ENCODE results near the gene C9orf50. TPM values are rescaled to one million over a fixed set of nuclear protein-coding genes. Genes with fewer than 3 reads are reported as not detected.

C9orf50 gene
- total RNA-seq, 2 experiments from 2014 or later, result not detected

- intact Hi-C loops (cut with DNase I, micrococcal nuclease), result loop anchor here in 1 of 2 experiments (5.0 kb wide), 1 partner anchor 247 kb away; no protein-coding TSS in a partner anchor
- no peaks in the 10 kb centered on the region for H3K9me3 Mint-ChIP-seq
- H3K36me3 ChIP-seq (ENCODE audit: insufficient read depth, low read length), result no peaks in the 10 kb centered on the region
- H3K27me3 ChIP-seq (ENCODE audit: control insufficient read depth in 1 of 2, insufficient read depth in 2 of 2, low read length in 2 of 2), result peaks cover 22 to 24% of the 10 kb centered on the region in 2 experiments
- peak overlapping the region; percentile 24 for H3K4me3 ChIP-seq (ENCODE audit: low read length)
- TF ChIP-seq, protein P1, sequence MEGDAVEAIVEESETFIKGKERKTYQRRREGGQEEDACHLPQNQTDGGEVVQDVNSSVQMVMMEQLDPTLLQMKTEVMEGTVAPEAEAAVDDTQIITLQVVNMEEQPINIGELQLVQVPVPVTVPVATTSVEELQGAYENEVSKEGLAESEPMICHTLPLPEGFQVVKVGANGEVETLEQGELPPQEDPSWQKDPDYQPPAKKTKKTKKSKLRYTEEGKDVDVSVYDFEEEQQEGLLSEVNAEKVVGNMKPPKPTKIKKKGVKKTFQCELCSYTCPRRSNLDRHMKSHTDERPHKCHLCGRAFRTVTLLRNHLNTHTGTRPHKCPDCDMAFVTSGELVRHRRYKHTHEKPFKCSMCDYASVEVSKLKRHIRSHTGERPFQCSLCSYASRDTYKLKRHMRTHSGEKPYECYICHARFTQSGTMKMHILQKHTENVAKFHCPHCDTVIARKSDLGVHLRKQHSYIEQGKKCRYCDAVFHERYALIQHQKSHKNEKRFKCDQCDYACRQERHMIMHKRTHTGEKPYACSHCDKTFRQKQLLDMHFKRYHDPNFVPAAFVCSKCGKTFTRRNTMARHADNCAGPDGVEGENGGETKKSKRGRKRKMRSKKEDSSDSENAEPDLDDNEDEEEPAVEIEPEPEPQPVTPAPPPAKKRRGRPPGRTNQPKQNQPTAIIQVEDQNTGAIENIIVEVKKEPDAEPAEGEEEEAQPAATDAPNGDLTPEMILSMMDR (IDR thresholded peaks at IDR 0.05), result peak; percentile 4
- H3K4me1 Mint-ChIP-seq (ENCODE audit: low read depth), result peaks cover 13% of the 10 kb centered on the region
- peaks cover 22% of the 10 kb centered on the region for H3K4me1 ChIP-seq (ENCODE audit: insufficient read depth, low read length)
- ChIA-PET CTCF (no interaction called here), POLR2A (interaction anchor here (1.1 kb wide), 1 partner anchor 9 kb away, joined by 3 read pairs; no protein-coding TSS in a partner anchor)
- H3K9me3 ChIP-seq (ENCODE audit: control insufficient read depth in 1 of 2, insufficient read depth in 1 of 2, low read length in 2 of 2), result no peaks in the 10 kb centered on the region
- H3K27me3 Mint-ChIP-seq, result peaks cover 30% of the 10 kb centered on the region
- H3K36me3 Mint-ChIP-seq (ENCODE audit: low read depth), result no peaks in the 10 kb centered on the region
- no peak overlapping the region for H3K27ac ChIP-seq (ENCODE audit: low read depth in 1 of 2, low read length in 2 of 2)
- peak overlapping the region; percentile 78 for H3K4me3 Mint-ChIP-seq
- H3K27ac Mint-ChIP-seq, result no peak overlapping the region
- ATAC-seq (ENCODE audit: poor library complexity), result peak; percentile 64
- peak in 8 of 14 experiments; percentile 9 to 56 (median 26) for DNase-seq
Measured at GRCh38 chr9:129568560-129569501, 52.1 kb downstream of the C9orf50 start.

DNA sequence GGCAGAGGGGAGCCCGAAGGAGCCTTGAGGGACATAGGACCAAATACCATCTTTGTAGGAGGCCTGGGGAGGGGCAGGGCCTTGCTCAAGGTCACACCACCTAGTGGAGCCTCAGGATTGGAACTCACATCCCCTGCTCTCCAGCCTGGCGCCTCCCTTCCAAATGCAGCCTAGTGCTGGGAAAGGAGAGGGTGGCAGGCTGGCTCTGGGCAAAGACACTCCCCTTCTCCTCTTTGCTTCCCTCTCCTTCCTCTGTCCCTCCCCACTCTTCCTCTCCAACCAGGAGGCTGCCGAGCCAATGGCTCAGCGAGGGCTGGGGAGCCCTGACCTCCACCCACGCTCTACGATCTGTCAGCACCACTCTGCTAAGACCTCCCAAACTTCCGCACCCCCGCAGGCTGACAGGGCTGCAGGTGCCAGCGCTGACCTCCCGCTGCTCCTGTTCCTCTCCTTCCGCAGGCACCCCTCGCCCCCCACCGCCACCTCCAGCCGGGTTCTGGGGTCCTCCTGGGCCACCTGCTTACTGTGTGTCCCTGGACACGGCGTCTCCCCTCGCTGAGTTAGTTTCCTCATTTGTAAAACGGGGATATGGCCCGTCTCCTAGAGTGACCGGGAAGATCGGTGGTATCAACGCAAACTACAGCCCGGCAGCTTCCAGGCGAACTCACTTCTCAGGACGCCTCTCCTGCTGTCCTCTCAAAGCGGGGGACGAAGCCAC, 52.9 kb downstream of the C9orf50 start:
- TF ChIP-seq, protein P1 (IDR thresholded peaks at IDR 0.05), result no peak
- peak in 1 of 14 experiments; percentile 26 for DNase-seq

DNA sequence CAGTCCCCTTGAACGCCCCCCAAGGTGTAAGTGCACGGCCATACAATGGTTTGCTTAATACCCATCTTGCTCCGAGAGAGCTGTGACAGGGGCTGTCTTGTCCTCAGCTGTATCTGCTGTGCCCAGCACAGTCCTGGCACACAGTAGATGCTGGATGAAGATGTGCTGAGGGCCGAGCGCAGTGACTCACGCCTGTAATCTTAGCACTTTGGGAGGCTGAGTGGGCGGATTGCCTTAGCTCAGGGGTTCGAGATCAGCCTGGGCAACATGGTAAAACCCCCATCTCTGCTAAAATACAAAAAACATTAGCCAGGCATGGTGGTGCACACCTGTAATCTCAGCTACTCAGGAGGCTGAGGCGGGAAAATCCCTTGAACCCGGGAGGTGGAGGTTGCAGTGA, 53.6 kb downstream of the C9orf50 start:
- intact Hi-C loops (cut with DNase I, micrococcal nuclease), result loop anchor here in 1 of 2 experiments (5.0 kb wide), 1 partner anchor 245 kb away; no protein-coding TSS in a partner anchor
- Histone ChIP-seq H3K27ac (ENCODE audit: low read depth in 1 of 2, low read length in 2 of 2) (no peak overlapping the region), H3K4me1 (ENCODE audit: insufficient read depth, low read length) (peaks cover 22% of the 10 kb centered on the region), H3K27me3 (ENCODE audit: control insufficient read depth in 1 of 2, insufficient read depth in 2 of 2, low read length in 2 of 2) (peaks cover 22 to 24% of the 10 kb centered on the region in 2 experiments), H3K9me3 (ENCODE audit: control insufficient read depth in 1 of 2, insufficient read depth in 1 of 2, low read length in 2 of 2) (no peaks in the 10 kb centered on the region), H3K4me3 (ENCODE audit: low read length) (no peak overlapping the region), H3K36me3 (ENCODE audit: insufficient read depth, low read length) (no peaks in the 10 kb centered on the region)
- no peak for DNase-seq
- peaks cover 27% of the 10 kb centered on the region for H3K27me3 Mint-ChIP-seq
- H3K4me1 Mint-ChIP-seq (ENCODE audit: low read depth), result peaks cover 13% of the 10 kb centered on the region
- H3K4me3 Mint-ChIP-seq, result no peak overlapping the region
- H3K27ac Mint-ChIP-seq, result no peak overlapping the region
- no peak for ATAC-seq (ENCODE audit: poor library complexity)
- no peaks in the 10 kb centered on the region for H3K36me3 Mint-ChIP-seq (ENCODE audit: low read depth)
- ChIA-PET CTCF (interaction anchor here (0.7 kb wide), 1 partner anchor 16 kb away, joined by 3 read pairs; no protein-coding TSS in a partner anchor), POLR2A (no interaction called here)
- TF ChIP-seq, protein P1 (IDR thresholded peaks at IDR 0.05), result no peak
- H3K9me3 Mint-ChIP-seq, result no peaks in the 10 kb centered on the region

More for the DNA sequence above, 52.9 kb downstream of the C9orf50 start:
- Histone ChIP-seq H3K4me1 (ENCODE audit: insufficient read depth, low read length) (peaks cover 22% of the 10 kb centered on the region), H3K27me3 (ENCODE audit: control insufficient read depth in 1 of 2, insufficient read depth in 2 of 2, low read length in 2 of 2) (peaks cover 22 to 24% of the 10 kb centered on the region in 2 experiments), H3K4me3 (ENCODE audit: low read length) (no peak overlapping the region), H3K27ac (ENCODE audit: low read depth in 1 of 2, low read length in 2 of 2) (no peak overlapping the region), H3K9me3 (ENCODE audit: control insufficient read depth in 1 of 2, insufficient read depth in 1 of 2, low read length in 2 of 2) (no peaks in the 10 kb centered on the region), H3K36me3 (ENCODE audit: insufficient read depth, low read length) (no peaks in the 10 kb centered on the region)
- H3K4me3 Mint-ChIP-seq, result peak overlapping the region; percentile 78
- CTCF ChIA-PET, result interaction anchor here (0.7 kb wide), 1 partner anchor 17 kb away, joined by 3 read pairs; no protein-coding TSS in a partner anchor
- POLR2A ChIA-PET, result interaction anchor here (1.1 kb wide), 1 partner anchor 8 kb away, joined by 3 read pairs; no protein-coding TSS in a partner anchor
- H3K27ac Mint-ChIP-seq, result no peak overlapping the region
- intact Hi-C loops (cut with DNase I, micrococcal nuclease), result loop anchor here in 1 of 2 experiments (5.0 kb wide), 1 partner anchor 246 kb away; no protein-coding TSS in a partner anchor
- peaks cover 13% of the 10 kb centered on the region for H3K4me1 Mint-ChIP-seq (ENCODE audit: low read depth)
- no peaks in the 10 kb centered on the region for H3K9me3 Mint-ChIP-seq
- peaks cover 27% of the 10 kb centered on the region for H3K27me3 Mint-ChIP-seq
- no peak for ATAC-seq (ENCODE audit: poor library complexity)
- no peaks in the 10 kb centered on the region for H3K36me3 Mint-ChIP-seq (ENCODE audit: low read depth)
